Lung (tissue), 12 donors: Measurements from ENCODE around the gene SH3TC1. TPM values are rescaled to one million over a fixed set of nuclear protein-coding genes. Genes with fewer than 3 reads are reported as not detected.
A peak's percentile ranks its signal among the peaks of the same experiment; 100 is the strongest.

Experiments
- ATAC-seq: fragments of 200-7000 bp; cut with Tn5 transposase; one replicate; pipeline ENCODE4 v1.9.1; 2020; ENCODE audit warnings: moderate number of reproducible peaks; ENCODE audit not compliant: insufficient read depth, low FRiP score
- DNase-seq, 3 donors: peaks; one replicate each; pipeline ENCODE4 v3.0.0-alpha.2; 2013 to 2017
- H3K27ac ChIP-seq, 2 donors: one replicate each; pipeline ENCODE4 v1.5.1; 2013; ENCODE audit warnings: mild to moderate bottlenecking in 2 of 2, moderate library complexity in 2 of 2, control low read depth in 1 of 2, inconsistent platforms in 1 of 2, low read depth in 1 of 2, low read length in 1 of 2
- H3K27me3 ChIP-seq, 3 donors: one replicate each; pipeline ENCODE4 v1.5.1; 2013; ENCODE audit warnings: low read length in 2 of 3; ENCODE audit not compliant: control insufficient read depth in 3 of 3, insufficient read depth in 3 of 3
- H3K36me3 ChIP-seq, 4 donors: one replicate each; pipeline ENCODE4 v1.5.1; 2013; ENCODE audit warnings: low read length in 4 of 4, mild to moderate bottlenecking in 1 of 4, moderate library complexity in 1 of 4; ENCODE audit not compliant: control insufficient read depth in 4 of 4, insufficient read depth in 4 of 4
- H3K4me1 ChIP-seq, 5 donors: one replicate each; pipeline ENCODE4 v1.5.1; 2013; ENCODE audit warnings: low read length in 5 of 5, mild to moderate bottlenecking in 2 of 5, moderate library complexity in 1 of 5; ENCODE audit not compliant: control insufficient read depth in 5 of 5, insufficient read depth in 5 of 5
- H3K4me3 ChIP-seq: one replicate; pipeline ENCODE4 v1.5.1; 2013; ENCODE audit warnings: mild to moderate bottlenecking, control low read depth, moderate library complexity
- H3K9ac ChIP-seq, 2 donors: one replicate each; pipeline ENCODE4 v1.5.1; 2013; ENCODE audit warnings: low read length in 2 of 2, control low read depth in 1 of 2; ENCODE audit not compliant: insufficient read depth in 1 of 2
- H3K9me3 ChIP-seq, 4 donors: one replicate each; pipeline ENCODE4 v1.5.1; 2013; ENCODE audit warnings: low read length in 3 of 4, mild to moderate bottlenecking in 1 of 4, moderate library complexity in 1 of 4; ENCODE audit not compliant: control insufficient read depth in 4 of 4, insufficient read depth in 3 of 4
- CTCF ChIP-seq: IDR thresholded peaks from 2 replicates; pipeline ENCODE4 v1.5.1; 2012; ENCODE audit warnings: mild to moderate bottlenecking; ENCODE audit errors: control extremely low read depth, extremely low read depth
- WGBS, 2 donors: extraction: QIAGEN DNeasy Blood & Tissue Kit; methylation state at CpG; one replicate each; pipeline ENCODE4 v1.1.7; 2013; 5-methylcytosine and 5-hydroxymethylcytosine counted together
- polyA plus RNA-seq, 2 donors: library from polyadenylated mRNA; stranded (reverse); fragments of 200-250 nt; gene quantifications; one replicate each; pipeline ENCODE4 v1.2.1, GENCODE V29; 2013
- total RNA-seq, 2 donors: library from RNA; depleted of rRNA in 1 of 2; stranded (reverse); fragments of >200 nt in 1 of 2; gene quantifications; one replicate each; pipeline ENCODE4 v1.2.1, GENCODE V29; 2014 to 2021
- donor health status: control.
- donor health status: control.
- donor health status: Bipolar disorder and iron deficiency.
- donor health status: healthy.
- donor health status: DM: yes; HTN: yes; CAD: no.

SH3TC1 gene
- total and polyA plus RNA-seq, 4 donors: 21.4 to 67.3 (median 38.1) TPM

GRCh38 chr4:8157496-8157895 is 41.6 kb upstream of the SH3TC1 start:
- WGBS, 2 donors: 23 to 34% methylated on average over 15 of the region's 15 CpGs
- no peak for ATAC-seq
- DNase-seq: peak in 1 of 3 donors; percentile 46

DNA sequence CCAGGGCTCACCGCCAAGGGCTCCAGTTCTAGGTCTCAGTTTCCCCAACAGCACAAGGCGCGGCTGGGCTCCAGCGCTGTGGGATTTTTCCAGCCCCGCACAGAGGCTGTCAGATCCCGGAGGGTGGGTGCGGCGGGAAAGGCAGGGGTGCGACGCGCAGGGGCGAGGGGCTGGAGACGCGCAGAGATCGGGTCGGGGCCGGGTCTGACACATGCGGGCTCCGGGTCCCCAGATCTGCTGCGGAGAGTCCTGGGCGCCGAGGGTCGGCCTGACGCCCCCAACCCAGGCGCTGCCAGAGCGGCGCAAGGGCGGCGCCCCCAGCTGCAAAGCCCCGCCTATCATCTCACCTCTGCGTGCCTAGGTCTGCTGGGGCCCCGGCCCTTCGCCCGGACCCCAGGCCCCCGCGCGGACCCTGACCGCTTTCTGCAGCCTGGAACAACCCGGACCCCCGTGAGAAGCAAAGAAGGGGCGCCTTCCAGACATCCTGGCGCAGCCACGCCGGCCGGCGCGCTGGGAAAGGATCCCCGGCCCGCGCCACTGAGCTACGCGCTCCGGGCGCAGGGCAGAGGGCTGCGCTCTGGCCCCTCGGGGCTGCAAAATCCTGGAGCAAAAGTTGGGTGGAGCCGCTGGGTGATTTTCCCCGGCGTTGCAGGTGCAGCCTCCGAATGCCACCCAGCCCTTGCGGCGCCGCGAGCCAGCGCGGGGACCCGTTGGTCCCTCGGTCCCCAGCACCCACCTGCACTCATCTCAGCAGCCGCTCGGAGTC is 41.0 kb upstream of the SH3TC1 start:
- peak overlapping the region; percentile 68 for H3K4me3 ChIP-seq
- H3K9me3 ChIP-seq: no peaks in the 10 kb centered on the region
- no peak for ATAC-seq
- H3K4me1 ChIP-seq: peaks cover 0 to 19% (median 0%) of the 10 kb centered on the region in 5 donors
- peak overlapping the region in 1 of 2 donors; percentile 24 for H3K27ac ChIP-seq
- H3K9ac ChIP-seq: no peak overlapping the region
- no peak for DNase-seq
- peaks cover 0 to 15% (median 10%) of the 10 kb centered on the region in 3 donors for H3K27me3 ChIP-seq
- WGBS, 2 donors: 2 to 4% methylated on average over 63 to 70 of the region's 70 CpGs
- no peak for TF ChIP-seq CTCF
- no peaks in the 10 kb centered on the region for H3K36me3 ChIP-seq

More at GRCh38 chr4:8157496-8157895, 41.6 kb upstream of the SH3TC1 start:
- no peak overlapping the region for H3K27ac ChIP-seq
- TF ChIP-seq CTCF: no peak
- no peak overlapping the region for H3K9ac ChIP-seq
- peaks cover 0 to 15% (median 10%) of the 10 kb centered on the region in 3 donors for H3K27me3 ChIP-seq
- H3K9me3 ChIP-seq: no peaks in the 10 kb centered on the region
- H3K4me1 ChIP-seq: peaks cover 0 to 19% (median 0%) of the 10 kb centered on the region in 5 donors
- H3K4me3 ChIP-seq: no peak overlapping the region
- no peaks in the 10 kb centered on the region for H3K36me3 ChIP-seq

DNA sequence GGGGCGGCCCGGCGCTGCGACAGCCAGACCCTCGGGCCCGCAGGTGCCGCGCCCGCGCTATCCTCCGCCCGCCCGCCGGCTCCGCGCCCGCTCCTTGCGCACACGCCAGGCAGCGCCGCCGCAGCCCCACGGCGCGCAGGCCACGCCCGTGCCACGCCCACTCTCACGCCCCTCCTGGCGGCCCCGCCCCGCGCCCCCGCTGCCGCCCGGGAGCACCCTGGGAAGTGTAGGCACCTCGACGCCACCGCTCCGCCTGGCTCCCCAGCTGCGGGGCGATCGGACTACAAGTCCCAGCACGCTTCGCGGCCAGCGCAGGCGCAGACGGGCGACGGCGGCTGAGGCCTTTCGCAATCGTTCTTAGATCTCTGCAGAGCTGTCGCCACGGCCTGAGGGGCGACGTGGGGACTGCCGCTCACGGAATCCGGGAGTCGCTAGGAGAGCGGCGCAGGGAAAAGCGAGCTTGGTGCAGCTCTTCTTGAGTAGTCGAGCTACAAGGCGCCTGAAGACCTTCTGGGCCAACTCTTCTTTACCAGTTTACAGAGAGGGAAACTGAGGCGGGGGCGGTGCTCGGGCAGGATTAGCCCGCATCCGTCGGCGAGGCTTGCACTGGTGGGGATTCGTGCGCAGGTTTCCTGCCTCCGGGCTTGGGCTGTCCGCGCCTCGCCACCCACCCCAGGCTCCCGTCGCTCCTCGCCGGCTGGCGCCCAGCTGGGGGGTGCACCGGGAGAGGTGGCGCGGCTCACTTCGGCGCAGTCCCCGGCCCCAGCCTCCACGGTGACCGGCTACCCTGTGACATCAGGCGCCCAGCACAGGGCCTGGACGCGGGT is 40.2 kb upstream of the SH3TC1 start, which contains the start of gene ABLIM2:
TSS of gene ABLIM2 (minus strand) at position 104 of the 827 bp plus-strand sequence. CDS start 124 bp downstream, outside the sequence.
- 0% methylated on average over 95 to 96 of the region's 96 CpGs for WGBS, 2 donors
- peaks cover 0 to 17% (median 10%) of the 10 kb centered on the region in 3 donors for H3K27me3 ChIP-seq
- no peak for TF ChIP-seq CTCF
- H3K9ac ChIP-seq: peak within 1 kb of the TSS in 1 of 2 donors; percentile 49
- H3K27ac ChIP-seq: peak within 1 kb of the TSS; percentile 24 to 59
- peak; percentile 98 to 99 (median 99) for DNase-seq
- peaks cover 0 to 19% (median 0%) of the 10 kb centered on the region in 5 donors for H3K4me1 ChIP-seq
- H3K9me3 ChIP-seq: no peaks in the 10 kb centered on the region
- H3K36me3 ChIP-seq: no peaks in the 10 kb centered on the region
- peak within 1 kb of the TSS; percentile 70 for H3K4me3 ChIP-seq
- ATAC-seq: peak; percentile 99
